Fibroblast of villous mesenchyme (primary cell): ENCODE measurements around the gene KATNB1. TPM values are rescaled to one million over a fixed set of nuclear protein-coding genes. Genes with fewer than 3 reads are reported as not detected.

Source experiments
- DNase-seq: peaks from one replicate; pipeline ENCODE4 v3.0.0-alpha.2; 2010; ENCODE audit warnings: low read depth
- H3K4me3 ChIP-seq: 2 replicates; pipeline ENCODE4 v1.5.1; 2011; ENCODE audit warnings: low read depth, mild to moderate bottlenecking, low read length
- total RNA-seq: library from RNA; depleted of rRNA; stranded (reverse); fragments of >200 nt; gene quantifications from 2 replicates; pipeline ENCODE4 v1.2.3, GENCODE V29; 2012
- TF ChIP-seq, protein P1 (sequence below): IDR thresholded peaks from 2 replicates; pipeline ENCODE4 v1.5.1; 2012; ENCODE audit warnings: low read depth, mild to moderate bottlenecking, low read length; ENCODE audit not compliant: insufficient read depth

Gene KATNB1
- total RNA-seq, 1 donor = 23.3 TPM

DNA sequence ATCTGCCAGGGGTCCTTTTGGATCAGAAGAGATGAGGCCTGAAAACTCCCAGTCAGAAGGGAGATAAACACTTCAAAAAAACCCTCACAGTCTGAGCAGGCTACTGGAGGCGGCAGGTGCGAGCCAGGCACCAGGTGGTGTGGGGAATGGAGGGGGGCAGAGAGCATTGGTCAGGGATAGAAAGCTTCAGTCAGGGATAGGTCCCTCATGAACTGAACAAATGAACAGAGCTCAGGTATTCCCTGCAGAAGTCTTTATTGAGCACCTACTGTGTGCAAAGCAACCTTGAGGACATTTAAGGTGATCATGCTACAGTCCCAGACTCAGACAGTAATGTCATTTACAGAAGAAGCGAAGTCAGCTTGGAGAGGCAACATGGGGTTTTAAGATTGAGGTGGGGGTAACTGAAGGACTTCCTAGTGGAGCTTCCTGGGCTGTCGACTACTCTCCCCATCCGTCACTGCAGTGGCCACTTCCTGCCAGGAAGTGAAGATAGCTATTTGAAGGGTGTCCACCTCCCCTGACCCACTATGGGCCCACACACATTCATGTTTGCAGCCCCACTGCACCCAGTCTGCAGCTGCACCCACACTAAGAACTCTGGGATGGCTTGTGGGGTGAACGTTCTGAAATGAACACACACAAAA is 63.5 kb downstream of the KATNB1 start:
- no peak for DNase-seq
- H3K4me3 ChIP-seq = no peak overlapping the region
- TF ChIP-seq, protein P1, sequence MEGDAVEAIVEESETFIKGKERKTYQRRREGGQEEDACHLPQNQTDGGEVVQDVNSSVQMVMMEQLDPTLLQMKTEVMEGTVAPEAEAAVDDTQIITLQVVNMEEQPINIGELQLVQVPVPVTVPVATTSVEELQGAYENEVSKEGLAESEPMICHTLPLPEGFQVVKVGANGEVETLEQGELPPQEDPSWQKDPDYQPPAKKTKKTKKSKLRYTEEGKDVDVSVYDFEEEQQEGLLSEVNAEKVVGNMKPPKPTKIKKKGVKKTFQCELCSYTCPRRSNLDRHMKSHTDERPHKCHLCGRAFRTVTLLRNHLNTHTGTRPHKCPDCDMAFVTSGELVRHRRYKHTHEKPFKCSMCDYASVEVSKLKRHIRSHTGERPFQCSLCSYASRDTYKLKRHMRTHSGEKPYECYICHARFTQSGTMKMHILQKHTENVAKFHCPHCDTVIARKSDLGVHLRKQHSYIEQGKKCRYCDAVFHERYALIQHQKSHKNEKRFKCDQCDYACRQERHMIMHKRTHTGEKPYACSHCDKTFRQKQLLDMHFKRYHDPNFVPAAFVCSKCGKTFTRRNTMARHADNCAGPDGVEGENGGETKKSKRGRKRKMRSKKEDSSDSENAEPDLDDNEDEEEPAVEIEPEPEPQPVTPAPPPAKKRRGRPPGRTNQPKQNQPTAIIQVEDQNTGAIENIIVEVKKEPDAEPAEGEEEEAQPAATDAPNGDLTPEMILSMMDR = no peak

DNA sequence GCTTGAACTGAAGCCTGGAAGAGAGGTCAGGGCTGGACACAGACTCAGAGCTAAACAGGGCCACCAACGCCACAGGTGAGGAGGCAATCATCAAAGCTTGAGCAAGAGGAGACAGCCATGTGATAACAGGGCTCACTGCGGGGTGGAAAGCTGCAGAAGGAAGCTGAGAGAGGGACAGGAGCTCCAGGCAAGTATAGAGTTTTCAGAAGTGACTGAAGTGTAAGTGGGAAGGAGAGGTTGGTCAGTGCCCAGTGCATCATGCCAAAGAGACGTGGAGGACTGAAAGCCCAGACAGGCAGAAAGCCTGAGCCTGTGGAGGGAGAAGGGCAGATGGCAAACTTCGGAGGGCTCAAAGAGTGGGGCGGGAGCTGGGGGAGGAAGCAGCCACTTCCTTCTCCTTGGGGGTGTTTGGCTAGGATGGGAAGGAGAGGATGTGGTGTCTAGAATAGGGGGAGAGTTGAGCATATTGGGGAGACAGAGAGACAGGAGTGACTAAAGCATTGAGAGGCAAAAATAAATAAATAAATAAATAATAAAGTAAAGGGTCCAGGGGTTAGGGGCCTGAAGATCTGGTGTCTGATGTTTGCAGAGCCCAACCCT is 64.1 kb downstream of the KATNB1 start:
- TF ChIP-seq, protein P1 = no peak
- H3K4me3 ChIP-seq = no peak overlapping the region
- DNase-seq = no peak

DNA sequence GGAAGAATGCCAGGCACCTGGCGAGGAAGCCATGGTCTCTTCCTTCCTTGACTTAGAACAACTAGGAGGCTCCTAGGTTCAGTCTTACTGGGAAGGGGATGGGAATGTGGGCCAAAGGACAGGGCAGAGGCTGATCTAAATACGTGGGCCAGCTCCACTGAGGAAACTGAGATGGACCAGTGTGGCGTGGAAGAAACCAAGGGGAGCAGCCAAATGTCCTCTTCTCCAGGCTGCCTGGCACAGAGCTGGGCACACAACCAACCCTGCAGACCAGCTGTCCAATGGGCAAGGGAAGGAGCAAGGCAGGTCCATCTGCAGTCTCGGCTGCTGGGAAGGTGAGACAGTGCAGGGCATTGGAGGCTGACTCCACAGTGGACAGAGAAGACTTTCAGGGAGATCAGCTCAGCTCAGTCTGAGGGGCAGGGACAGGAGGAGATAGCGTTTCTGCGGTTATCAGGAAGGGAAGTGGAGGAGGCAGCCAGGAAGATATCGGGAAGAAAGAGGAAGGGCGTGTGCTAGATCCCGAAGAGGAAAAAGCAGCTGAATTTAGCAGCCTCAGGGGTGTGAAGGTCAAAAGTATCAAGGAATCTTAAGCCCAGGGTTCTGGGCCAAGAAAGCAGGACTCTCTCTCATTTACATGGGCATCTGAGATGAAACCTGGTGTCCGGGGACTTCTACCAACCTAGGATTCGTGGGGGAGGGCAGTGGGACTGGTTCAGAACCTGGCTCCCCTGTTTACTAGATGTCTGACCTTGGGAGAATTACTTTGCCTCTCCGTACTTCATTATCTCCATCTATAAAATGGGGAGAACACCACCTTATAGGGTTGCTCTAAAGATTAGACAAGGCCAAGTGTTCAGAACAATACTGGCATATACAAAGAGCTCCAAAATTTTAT is 64.9 kb downstream of the KATNB1 start:
- TF ChIP-seq, protein P1 = no peak
- DNase-seq = peak; percentile 51
- H3K4me3 ChIP-seq = peak overlapping the region; percentile 79

DNA sequence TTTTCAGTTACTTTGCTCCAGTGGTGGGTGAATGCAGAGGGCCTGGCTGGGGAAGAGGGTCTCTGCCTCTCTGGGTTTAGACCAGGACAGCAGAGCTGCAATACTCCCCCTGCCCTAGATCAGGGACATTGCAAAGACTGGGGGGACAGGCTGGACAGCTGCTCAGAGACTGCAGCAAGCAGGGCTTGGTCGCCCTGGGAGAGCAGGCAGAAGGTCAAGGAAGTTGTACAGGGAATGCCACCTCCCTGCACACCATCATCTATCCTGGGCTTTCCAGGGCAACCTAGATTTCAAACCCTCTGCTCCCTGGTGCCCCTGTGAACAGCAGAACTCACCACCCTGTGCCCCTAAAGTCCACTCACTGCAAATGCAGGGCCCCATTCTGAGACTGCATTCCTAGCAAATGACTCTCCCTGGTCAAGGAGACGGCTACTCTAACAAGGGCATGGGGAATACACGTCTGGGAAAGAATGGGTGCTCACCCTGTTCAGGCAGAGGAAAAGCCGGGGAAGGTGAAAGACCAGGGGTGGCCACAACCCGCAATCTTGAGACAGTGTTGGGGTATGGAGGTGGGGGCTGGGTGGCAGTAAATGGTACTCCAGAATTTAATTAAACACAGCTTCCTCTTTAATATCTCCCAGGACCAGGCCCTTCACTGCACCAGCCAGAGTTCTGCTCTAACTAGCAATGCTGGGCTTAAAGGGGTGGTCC is 65.7 kb downstream of the KATNB1 start:
- H3K4me3 ChIP-seq = peak overlapping the region; percentile 79
- TF ChIP-seq, protein P1 = no peak
- DNase-seq = peak; percentile 73

DNA sequence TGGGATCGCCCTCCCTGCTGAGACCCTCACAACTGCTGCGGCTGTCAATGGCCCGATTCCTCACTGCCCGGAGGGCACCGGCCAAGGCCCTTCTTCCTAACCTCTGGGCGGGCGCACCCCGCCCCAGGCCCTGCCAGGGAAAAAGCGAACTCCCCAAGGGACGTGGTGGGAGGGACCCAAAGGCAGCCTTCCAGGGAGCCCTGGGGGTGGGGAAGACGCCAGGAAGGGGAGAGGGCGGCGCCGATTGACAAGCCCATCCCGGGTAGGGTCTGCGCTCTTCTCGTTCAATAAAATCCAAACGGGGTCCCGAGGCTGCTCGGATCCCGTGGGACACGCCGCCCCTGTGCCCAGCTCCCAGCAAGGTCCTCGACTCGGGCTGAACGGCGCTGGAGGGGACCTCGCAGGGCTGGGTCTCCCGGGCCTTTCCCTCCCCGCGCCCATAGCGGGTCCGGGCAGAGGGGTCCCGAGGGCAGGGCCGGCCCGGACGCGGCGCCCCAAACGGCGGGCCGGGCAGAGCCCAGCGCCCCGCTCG is 66.3 kb downstream of the KATNB1 start:
- peak; percentile 54 for DNase-seq
- TF ChIP-seq, protein P1 = no peak
- H3K4me3 ChIP-seq = peak overlapping the region; percentile 79
